Right lung (tissue), 5 donors: ENCODE data around the gene IBA57. TPM values are rescaled to one million over a fixed set of nuclear protein-coding genes. Genes with fewer than 3 reads are reported as not detected.
A peak's percentile ranks its signal among the peaks of the same experiment; 100 is the strongest.
"Not testable (repeated sequence)": the region's sequence is repeated elsewhere in the genome, so short reads cannot be mapped to it uniquely, and the experiment has no call there.

ENCODE experiments used
- DNase-seq, 2 donors: peaks; one replicate each; pipeline ENCODE4 v3.0.0-alpha.2; 2013
- polyA plus RNA-seq, 5 donors: library from polyadenylated mRNA; unstranded; fragments of 120-200 nt; gene quantifications; one replicate each; pipeline versions ENCODE4 v1.2.1 to v1.2.3, GENCODE V29; 2013; ENCODE audit warnings: inconsistent platforms in 1 of 5, low replicate concordance in 1 of 5; ENCODE audit not compliant: insufficient read length in 5 of 5, insufficient read depth in 1 of 5

IBA57 gene
- polyA plus RNA-seq, 5 donors: 4.5 to 8.4 (median 5.7) TPM

DNA sequence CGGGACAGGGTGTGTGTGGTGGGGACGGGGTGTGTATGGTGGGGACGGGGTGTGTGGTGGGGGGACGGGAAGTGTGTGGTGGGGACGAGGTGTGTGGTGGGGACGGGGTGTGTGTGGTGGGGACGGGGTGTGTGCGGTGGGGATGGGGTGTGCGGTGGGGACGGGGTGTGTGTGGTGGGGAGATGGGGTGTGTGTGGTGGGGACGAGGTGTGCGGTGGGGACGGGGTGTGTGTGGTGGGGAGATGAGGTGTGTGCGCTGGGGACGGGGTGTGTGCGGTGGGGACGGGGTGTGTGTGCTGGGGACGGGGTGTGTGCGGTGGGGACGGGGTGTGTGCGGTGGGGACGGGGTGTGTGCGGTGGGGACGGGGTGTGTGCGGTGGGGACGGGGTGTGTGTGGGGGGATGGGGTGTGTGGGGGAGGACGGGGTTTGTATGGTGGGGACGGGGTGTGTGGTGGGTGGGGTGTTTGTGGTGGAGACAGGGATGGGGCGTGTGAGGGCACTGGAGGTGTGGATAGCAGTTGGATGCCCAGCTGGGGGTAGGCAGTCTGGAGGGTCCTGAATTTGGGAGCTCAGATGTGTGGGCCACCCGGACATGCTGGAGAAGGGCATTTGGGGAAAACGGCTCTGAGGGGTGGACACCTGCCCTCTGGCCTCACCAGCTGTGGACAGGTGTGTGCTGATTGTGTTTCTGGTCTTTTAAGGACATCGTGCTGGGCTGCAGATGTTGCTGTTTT lies 16.9 kb downstream of the IBA57 start:
- no peak for DNase-seq

DNA sequence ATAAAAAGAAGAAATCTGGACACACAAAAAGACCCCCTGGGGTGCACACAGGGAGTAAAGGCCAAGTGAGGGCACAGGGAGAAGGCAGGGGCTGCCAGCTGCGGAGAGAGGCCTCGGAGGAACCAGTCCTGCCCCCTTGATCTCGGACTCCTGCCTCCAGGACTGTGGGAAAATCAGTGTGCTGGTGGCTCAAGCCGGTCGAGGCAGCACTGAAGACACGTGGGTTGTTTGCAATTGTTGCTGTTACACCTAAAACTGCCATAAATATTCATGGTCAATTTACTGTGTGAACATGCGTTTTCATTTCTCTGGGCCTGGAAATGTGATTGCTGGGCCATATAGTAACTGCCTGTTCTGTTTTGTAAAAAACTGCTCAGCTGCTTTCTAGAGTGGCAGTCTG lies 18.5 kb downstream of the IBA57 start:
- no peak for DNase-seq

DNA sequence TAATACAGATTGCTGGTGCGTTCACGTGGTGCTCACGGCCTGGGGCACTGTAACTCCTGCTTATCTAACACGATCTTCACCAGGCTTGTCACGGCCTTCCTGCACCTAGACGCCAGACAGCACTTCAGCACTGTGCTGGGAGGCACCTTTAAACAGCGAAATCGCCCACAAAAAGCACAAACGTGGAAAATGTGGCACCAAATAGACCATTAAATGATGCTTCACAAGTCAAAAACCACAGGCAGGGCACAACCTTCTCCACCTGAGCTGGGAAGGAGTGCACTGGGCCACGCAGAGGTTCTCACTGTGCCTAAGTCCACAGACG lies 20.0 kb downstream of the IBA57 start:
- DNase-seq: no peak

DNA sequence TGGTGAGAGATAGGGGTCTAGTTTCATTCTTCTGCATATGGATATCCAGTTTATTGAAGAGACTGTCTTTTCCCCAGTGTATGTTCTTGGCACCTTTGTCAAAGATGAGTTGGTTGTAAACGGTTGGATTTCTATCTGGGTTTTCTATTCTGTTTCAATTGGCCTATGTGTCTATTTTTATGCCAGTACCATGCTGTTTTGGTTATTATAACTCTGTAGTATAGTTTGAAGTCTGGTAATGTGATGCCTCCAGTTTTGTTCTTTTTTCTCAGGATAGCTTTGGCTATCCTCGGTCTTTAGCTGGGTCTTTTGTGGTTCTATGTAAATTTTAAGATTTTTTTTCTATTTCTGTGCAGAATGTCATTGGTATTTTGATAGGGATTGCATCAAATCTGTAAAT lies 22.6 kb downstream of the IBA57 start:
- DNase-seq: not testable (repeated sequence)

DNA sequence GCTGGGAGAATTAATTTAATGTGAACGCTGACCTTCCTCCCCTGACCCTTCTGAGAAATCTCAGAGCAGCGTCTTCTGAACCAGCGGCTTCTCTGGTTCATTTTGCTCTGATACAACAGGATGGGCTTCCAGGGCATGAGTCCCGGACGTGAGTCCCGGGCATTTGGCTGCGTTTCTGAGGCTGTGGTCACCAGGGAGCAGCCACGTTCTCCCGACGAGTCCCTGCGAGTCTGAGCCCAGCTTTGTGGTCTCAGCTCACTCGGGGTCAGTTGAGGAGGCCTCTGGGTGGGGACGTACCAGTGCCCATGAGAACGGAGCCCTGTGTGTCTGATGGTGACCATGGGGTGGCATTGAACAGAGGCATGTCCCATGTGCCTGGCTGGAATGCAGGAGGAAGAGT lies 24.6 kb downstream of the IBA57 start:
- DNase-seq: no peak

DNA sequence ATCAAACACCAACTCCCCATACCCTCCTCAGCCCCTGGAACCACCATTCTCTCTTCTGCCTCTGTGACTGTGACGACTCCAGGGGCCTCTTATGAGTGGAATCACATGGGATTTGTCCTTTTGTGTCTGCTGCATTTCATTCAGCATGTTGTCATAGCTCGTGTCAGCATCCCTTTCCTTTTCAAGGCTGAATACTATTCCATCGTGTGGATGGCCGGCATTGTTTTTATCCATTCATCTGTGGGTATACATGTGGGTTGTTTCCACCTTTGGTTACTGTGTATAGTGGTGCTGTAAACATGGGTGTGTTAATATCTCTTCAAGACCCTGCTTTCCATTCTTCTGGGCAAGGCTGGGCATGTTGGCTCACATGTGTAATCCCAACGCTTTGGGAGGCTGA lies 25.2 kb downstream of the IBA57 start:
- DNase-seq: no peak

DNA sequence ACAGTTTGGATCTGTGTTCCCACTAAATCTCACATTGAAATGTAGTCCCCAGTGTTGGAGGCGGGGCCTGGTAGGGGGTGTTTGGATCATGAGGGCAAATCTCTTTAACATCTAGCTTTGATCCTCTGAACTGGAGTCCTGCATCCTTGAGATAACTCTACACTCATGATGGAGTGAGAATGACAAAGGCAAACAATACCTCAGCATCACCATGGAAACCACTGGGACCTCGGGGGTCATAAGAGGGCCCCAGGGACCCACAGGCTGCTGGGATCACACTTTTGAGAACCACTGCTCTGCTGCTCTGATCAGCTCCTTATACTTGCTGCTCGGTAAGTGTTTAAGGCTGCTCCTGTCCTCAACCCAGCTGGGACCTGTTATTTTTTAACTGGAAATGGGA lies 28.8 kb downstream of the IBA57 start:
- DNase-seq: peak in 1 of 2 donors; percentile 23

DNA sequence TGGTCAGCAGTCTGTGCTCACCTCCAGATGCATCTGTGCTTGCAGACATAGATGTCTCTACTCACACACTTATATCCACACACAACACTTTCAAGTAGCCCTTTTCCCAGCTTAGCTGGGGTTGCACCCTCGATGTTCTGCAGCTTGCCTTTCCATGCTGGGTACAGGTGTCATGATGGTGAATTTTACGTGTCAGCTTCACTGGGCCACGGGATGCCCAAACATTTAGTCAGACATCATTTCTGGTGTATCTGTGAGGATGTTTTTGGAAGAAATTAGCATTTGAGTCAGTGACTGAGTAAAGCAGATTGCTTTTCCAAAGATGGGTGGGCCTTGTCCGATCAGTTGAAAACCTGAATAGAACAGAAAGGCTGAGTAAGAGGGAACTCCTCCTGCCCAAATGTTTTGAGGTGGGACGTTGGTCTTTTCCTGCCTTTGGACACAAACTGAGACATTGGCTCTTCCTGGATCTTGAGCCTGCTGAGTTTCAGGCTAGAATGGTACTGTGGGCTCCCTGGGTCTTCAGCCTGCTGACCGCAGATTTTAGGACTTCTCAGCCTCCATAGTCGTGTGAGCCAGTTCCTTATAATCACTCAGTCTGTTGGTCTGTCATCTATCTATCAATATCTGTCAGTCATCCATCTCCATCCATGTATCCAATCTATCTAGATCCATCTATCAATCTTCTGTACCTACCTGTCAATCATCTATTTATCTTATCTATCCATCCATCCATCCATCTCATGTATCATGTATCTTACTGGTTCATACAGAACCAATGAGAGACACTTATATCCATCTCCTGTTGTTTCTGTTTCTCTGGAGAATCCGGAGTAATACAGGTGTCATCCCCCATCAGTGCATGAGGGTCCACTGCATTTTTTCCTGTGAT lies 29.6 kb downstream of the IBA57 start:
- DNase-seq: no peak

DNA sequence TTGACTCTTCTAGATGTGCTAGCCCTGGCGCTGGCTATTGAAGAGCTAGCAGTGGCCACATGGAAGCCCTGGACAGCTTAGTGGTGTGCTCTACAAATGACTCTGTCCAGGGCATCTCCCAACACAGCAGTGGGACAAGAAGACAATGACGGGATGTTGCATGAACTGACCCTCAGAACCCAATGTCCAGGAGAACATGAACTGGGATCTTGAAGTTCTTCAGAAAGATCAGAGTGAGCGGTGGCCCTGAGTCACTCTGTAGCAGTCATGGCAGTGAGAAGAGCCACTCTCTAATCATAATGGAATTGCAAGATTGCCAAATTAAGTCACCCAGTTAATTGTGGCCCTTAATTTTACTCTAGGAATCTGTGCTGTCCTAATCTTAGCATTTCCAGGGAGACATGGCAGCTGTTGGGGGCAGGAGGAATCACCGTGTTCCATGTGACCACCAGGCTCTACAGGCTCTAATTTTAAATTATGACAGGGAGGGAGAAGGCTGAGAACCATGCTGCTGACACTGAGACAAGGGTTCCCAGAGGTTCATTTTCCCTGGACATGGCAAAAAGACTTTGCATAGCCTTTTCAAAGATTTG lies 32.0 kb downstream of the IBA57 start:
- DNase-seq: no peak

DNA sequence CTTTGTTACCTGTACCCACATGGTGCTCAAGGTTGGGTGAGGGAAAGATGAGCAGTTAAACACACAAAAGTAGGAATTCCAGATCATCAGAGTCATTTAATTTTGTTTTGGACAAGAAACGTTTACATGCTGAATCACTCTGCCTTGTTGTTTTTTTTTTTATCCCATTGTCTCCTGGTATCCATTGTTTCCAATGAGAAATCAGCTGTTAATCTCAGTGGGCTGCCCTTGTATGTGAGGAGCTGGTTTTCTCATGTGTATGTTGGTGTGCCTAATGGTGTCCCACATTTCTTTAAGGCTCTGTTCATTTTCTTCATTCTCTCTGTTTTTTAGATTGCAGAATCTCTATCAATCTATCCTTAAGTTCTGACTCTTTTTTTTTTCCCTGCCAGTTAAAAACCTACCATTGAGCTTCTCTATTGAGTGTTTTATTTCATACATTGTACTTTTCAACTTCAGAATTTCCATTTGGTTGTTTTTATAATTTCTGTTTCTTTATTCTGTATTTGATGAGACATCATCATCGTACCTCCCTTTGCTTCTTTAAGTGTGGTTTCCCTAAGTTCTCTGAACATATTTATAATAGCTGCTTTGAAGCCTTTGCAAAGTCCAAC lies 33.5 kb downstream of the IBA57 start:
- no peak for DNase-seq

DNA sequence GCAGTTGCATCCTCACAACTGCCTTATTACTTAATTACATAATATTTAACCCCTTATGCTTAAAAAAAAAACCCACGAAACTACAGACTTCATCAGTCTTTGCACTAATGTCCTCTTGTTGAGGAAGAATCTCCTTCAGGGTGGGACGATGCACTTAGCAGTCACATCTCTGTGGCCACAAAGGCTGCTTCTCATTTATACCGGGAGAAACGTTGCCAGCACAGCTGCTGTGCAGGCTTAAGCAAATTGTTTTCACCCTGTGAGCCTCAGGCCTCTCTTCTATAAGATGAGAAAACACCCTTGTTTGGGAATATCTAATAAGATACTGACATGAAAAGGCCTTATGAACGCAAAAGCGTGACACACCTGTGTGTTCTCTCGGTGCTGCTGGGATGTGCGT lies 39.4 kb downstream of the IBA57 start:
- DNase-seq: no peak

DNA sequence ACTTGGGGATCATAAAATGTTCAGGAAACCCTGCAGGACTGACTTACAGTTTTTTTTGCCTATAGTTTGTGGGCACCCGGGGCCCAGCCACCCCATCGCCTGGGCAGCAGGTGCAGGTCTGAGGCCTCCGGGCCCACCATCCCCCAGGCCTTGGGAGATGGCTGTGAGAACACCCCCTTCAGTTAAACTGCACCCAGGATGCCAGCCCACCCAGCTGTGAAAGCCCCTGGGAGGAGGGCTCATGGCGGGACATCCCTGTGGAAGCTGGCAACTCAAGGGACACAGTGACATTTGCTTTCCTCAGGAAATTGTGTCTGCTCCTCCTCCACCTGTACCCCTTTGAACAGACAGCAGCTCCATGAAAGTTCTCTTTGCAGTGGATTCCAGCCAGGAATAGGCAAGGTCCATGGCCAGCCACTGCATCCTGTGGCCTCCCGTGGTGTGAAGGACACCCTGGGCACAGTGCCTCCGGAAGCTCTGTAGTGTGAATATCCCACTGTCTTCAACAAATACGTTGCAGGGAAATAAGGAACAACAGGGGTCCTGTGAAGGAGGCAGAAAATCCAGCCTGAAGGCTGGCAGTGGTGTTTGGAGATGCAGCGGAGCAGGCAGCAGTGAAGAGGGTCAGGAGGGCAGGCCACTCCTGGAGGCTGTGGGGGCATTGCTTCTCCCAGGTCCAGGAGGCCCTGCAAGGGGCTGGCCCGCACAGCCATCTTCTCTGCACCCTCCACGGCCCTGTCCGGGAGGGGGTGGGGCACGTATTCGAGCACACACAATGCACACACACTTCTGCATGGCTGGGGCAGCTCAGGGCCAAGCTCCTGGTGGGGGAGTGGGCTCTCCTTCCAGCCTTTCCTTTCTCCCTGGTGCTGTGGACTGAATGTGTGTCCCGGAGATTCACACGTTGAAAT lies 40.2 kb downstream of the IBA57 start:
- no peak for DNase-seq

DNA sequence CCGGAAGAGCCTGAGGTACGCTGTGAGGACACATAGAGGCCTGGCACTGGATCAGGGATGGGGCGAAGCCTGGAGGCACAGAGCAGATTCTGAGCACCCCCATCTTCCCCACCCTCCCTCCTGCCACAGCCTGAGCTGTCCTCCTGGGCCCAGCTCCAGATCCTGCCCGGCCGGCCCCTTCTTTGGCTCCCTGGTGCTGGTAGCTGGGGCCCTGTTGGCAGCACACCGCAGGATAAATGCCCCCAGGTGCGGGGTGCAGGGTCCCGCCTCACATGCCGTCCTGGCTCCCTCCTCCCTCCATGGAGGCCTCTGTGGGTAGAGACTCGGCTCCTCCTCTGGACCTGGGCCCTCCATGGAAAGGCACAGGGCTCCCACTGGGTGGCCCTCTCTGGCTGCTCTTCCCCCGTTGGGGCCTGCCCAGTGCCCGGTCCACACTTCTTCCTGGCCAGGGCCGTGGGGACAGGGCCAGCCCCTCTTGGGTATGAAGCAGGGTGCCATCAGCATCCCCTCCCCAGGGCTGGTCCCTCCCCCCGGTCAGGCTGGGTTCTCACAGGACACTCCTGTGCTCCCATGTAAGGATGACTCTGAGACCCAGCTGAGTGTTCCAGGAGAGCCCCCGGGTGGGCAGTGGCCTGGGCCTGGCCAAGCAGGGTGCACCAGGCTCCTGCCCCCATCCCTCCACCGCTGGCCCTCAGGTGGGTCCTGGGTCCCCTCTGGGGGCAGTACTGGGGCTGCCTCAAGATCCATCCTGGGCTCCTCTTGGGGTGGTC lies 41.2 kb downstream of the IBA57 start:
- DNase-seq: no peak

DNA sequence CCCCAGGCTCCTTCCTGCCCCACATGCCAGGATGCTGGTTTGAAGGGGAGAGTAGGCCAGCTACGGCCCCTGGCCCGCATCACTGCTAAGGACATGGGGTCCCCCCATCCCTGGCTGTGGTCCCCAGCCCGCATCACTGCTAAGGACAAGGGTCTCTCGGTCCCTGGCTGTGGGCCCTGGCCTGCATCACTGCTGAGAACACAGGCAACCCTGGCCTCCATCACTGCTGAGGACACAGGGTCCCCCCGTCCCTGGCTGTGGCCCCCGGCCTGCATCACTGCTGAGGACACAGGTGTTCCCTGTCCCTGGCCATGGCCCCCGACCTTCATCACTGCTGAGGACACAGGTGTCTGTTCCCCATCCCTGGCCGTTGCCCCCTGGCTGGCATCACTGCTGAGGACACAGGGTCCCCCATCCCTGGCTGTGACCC lies 41.8 kb downstream of the IBA57 start:
- DNase-seq: no peak

DNA sequence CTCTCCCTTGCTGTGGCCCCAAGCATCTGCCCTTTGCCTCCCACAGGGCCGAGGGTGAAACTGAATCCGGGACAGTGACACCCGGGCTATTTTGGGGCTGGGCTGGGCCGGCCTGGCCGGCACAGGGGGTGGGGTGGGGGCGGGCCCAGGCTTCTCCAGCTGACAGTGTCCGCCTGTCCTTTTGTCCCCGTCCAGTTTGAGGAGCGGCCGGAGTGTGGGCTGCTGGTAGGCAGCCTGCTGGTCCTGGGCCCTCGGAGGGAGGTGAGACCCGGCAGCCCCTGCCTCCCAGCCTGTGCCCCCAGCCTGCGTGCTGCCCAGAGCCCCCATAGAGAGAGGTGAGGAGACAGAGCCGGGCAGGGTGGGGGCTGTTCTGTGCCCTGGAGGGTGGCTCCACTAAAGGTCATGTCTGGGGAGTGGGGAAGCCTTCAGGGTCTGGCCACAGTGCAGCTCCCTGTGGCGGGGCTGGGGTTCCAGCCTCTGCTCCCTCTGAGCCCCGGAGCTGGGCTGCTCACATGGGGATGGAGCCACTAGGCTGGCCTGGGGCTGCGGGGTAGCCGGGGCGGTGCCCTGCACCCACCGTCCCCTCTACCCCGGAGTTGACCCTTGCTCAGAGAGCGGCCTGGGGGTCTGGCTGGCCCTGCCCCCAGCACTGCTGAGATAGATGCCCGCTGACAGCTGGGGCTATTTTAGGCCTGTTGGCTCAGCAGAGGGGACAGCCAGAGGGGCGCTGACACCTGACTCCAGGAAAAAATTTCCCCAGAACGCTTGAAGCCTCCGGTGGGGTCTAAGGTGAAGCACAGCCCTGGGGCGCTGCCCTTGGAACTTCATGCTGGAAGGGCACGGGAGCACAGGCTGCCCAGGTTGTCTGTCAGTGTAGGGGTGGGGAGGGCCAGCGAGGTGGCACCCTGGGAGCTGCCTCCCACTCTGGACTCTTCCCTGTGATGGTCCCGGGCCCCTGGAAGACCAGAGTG lies 42.5 kb downstream of the IBA57 start, which contains the start of gene OBSCN:
Gene OBSCN, plus strand, starts transcription at position 194 of the 971 bp plus-strand sequence. CDS start 3,740 bp downstream, outside the sequence.
- DNase-seq: no peak

DNA sequence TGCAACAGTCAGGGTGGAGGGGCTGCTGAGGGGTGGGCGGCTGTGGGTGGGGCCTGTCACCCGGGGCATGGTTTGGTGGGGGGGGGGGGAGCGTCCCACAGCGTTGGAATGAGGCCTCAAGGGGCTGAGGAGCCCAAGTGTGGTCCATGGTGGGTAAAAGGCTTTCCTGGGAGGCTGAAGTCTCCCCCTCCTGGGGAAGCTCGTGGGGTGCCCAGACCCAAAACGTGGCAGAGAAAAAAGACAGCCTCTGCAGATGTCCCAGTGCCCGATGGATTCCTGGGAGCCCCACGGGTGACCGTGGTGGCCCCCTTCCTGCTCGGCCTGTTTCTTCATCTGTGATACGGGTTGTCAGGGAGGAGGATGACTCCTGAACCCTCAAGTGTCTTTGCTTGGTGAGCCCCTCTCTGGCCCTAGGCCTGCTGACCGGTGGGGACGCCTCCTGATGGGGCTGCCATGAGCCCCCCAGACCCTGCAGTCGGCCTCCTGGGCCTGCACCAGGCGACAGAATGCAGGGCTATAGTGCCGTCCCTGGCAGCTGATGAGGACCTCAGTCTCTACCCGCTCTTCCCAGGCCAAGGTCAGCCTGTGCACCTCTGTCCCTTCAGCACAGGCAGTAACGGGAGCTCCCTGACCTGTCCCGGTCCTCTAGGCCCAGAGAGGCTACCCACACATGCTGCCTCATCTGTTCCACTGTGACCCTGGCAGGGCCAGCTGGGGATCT lies 43.4 kb downstream of the IBA57 start:
- DNase-seq: no peak

DNA sequence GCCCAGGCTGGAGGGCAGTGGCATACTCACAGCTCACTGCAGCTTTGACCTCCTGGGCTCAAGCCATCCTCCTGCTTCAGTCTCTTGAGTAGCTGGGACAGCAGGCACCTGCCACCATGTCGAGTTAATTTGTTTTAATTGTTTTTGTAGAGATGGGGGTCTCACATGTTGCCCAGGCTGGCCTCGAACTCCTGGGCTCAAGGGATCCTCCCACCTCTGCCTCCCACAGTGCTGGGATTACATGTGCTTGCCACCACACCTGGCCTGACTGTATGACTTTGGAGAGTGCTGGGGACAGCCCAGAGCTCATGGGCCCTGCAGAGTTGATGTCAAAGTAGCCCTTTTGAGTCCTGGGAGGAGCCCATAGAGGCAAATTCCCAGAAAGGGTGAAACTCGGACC lies 44.1 kb downstream of the IBA57 start:
- no peak for DNase-seq

DNA sequence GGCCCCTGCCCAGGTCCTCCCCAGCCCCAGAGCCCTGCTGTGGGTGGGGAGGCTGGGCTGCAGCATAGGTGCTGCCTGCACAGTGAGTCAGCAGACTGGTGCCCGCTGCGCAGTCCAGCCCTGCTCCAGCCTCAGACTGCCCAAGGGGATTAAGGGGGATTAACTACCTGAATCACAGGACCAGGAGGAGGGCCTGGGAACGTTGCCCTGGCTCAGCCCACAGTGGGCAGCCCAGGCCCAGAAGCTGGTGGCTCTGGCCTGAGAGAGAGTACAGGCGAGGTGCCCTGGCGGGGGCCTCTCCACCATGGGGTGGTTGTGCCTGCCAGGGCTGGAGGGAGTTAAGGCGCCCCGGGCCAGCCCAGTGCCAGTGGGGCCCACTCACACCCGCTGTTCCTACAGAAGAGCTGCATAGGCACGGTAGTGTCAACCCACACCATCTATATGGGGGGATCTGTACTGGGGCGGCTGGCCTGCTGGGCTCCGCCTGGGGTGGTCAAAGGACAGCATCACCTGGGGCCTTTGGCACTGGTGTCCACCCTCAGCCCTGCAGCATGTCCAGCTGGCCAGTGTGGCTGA lies 44.6 kb downstream of the IBA57 start:
- DNase-seq: no peak
